ENCODE measurements around the gene SNX20.

The SNX20 gene

GRCh38 chr16:50704245-50704644, 23.1 kb upstream of the SNX20 start:
- no peak for DNase-seq

- no peak for DNase-seq
These were observed 21.6 kb upstream of the SNX20 start for GRCh38 chr16:50702725-50703124.

DNA sequence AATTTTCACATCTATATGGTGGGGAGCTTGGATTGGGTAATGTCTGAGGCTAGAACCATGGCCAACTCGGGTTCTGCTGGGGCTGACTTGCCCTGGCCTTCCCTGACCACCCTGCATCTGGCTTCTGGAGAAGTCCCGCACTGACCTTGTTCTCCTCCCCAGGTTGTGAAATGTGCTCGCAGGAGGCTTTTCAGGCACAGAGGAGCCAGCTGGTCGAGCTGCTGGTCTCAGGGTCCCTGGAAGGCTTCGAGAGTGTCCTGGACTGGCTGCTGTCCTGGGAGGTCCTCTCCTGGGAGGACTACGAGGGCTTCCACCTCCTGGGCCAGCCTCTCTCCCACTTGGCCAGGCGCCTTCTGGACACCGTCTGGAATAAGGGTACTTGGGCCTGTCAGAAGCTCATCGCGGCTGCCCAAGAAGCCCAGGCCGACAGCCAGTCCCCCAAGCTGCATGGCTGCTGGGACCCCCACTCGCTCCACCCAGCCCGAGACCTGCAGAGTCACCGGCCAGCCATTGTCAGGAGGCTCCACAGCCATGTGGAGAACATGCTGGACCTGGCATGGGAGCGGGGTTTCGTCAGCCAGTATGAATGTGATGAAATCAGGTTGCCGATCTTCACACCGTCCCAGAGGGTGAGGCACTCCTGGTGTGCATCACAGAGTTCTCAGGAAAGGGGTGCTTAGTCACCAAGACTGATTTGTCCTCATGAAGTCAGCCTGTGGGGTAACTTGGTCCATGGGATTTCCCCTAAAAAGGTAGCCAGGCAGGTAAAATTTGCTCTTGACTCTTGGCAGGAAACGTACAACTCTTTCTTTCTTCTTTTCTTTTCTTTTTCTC, 18.4 kb upstream of the SNX20 start:
- DNase-seq, result no peak

DNA sequence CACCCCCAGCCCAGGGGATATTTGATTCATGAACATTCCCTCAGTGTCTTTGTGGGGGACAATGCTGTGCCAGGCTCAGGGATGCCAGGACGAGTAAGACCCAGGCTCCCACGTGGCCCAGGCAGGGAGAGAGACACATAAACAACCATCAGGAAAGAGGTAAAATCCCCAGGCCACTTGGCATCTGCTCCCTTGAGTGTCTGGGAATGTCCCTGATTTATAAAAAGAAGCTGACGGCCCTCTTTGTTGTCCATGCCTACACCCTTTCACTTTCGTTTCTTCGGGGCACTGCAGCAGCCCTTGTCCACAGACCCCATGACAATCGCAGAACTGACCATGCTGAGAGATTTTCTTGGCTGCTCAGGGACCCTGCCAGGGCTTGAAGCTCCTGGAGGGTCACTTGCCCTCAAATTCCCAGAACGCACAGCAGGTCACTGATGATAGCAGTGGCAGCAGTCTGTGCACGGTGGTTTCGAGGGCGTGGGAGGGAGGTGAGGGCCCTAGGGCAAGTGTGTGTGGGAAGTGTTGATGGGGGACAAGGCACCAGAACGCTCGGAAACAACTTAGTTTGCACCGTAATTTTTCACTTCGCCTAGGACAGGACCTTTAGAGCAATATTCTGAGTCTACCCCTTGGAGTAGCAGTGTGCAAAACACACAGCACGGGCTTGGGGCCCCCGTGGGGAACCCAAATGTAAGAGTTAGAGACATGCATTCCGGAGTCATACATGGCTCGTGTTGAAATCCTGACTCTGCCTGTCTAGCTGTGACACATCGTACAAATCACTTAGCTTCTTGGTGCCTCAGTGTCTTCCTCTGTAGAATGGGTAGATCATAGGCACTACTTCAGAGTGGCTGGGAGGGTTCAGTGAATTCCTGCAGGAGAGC, 17.0 kb upstream of the SNX20 start:
- no peak for DNase-seq

GRCh38 chr16:50697421-50697715, 16.3 kb upstream of the SNX20 start:
- no peak for DNase-seq

- DNase-seq, result no peak
These were observed 15.7 kb upstream of the SNX20 start for GRCh38 chr16:50696575-50697420.

DNA sequence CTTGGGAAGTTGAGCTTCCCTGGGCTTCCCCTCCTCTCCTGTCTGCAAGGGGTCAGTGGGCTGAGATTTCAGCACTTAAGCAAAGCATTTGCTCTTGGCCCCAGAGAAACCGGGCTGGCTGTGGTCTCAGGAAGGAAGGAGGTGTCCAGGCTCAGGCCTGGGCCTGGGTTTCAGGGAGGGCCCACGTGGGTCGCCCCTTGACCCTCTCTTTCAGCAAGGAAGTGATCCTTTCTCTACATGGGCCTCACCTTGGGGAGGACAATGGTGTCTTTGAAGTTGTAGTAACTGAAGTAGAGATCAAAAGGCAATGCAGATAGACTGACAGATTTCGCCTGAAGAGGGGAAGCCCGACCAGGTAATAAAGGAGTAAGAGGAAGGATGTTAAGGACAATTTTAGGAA, 15.0 kb upstream of the SNX20 start:
- no peak for DNase-seq

DNA sequence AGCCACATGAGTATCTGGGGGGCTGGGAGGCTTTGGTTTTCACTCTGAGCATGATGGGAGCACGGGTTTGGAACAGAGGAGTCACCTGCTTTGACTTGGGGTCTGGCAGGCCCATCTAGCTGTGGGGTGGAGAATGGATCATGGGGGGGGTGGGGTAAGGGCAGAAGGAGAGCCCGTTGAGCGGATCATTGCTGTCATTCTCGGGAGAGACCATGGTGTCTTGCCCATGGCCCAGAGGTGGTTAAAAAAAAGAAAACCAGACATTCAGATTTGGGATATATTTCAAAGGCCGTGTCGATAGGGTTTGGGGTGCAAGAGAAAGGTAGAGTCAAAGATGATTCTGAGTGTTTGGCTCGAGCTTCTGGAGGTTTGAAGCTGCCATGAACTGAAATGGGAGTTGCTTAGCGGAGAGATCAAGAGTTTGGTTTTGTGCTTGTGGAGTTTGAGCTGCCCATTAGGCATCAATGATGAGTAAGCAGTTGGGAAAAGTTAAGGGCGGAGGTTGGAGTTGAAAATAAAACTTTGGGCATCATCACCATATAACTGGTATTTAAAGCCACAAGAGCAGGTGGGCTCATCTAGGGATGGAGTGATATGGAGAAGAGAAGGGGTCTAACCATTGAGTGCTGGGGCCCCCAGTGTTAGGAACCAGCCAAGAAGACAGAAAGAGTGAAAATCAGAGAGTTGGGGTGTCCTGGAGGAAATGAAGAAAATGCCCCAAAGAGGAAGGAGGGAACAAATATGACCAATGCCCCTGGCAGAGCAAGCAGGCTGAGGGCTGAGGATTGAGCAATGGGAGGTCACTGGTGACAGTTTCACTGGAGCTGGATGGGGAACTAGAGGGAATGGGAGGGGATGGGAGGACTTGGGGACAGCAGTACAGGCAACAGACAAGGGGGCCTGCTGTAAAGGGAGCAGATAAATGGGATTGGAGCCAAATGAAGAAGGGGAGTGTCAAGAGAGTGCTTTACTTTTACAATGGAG, 14.2 kb upstream of the SNX20 start:
- no peak for DNase-seq

DNA sequence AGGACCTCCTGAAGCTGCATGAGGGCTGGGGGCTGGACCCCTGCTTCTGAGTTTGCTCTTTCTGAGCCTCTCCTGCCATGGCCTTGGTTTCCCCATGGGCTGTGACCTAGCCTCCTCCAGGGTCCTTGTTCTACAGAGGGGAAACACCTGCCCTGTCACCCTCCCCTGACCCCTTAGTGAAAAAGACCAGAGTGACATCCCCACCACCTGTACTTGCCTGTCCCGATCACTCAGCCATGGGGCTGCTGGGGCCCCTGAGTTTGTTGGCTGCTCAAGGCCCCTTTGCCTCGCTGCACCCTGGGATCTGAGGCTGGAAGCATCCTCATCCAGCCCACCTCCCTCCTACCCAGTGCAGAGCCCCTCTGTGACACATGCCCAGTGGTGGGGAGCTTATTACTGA, 13.1 kb upstream of the SNX20 start:
- DNase-seq, result no peak

GRCh38 chr16:50692999-50693781, 12.1 kb upstream of the SNX20 start, which contains the start of gene NOD2:
Gene NOD2 (plus strand): TSS chr16:50693606. CDS start chr16:50699496, 5,890 bp downstream.
- no peak for DNase-seq

GRCh38 chr16:50692644-50692998, 11.5 kb upstream of the SNX20 start:
- DNase-seq, result no peak

DNA sequence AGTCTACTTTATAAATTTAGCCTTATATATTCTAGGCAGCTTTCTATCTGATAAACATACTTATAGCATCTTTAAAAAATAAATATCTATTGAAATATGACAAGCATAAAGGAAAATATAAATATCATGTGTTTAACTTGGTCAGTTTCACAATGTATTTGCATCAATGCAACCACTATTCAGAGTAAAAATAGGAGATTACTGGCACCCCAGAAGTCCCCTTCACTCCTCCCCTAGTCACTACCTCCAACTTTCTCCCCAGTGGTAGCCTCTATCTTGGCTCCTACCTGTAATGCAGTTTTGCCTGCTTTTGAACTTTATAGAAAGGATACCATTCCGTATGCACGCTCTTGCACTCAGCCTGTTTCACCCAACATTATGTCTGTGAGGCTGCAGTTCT, 9.1 kb upstream of the SNX20 start:
- no peak for DNase-seq

GRCh38 chr16:50688867-50689266, 7.8 kb upstream of the SNX20 start:
- no peak for DNase-seq

GRCh38 chr16:50688083-50688482, 7.0 kb upstream of the SNX20 start:
- DNase-seq, result no peak

DNA sequence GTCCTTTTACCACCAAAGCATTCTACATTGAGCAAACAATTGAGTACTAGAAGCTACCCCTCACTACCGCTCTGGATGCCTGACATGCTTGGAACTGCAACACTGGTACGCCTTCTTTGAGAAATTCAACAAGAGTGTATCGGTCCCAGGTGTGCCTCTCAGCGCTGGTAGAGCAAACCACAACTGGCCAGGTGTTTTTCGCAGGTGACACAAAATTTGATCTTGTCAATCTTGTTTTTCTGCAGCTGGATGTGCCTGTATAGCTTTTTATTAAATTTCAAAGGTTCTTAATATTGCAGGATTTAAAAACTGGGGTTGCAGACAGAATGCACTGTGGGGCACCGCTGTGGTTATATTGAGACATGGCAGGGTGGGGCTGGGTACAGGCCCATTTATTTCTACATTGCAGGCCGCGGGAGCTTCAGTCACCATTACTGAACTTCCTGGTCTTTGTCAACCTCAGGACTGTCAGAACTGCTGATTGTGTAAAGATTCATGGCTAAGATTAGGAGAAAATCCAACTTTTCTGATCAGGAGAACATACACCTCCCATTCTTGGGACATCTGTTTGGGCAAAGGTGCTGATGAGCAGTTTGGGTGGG, 4.5 kb upstream of the SNX20 start:
- no peak for DNase-seq

GRCh38 chr16:50684823-50685461, 3.8 kb upstream of the SNX20 start:
- DNase-seq, result no peak

- DNase-seq, result no peak
These were observed 2.7 kb upstream of the SNX20 start for GRCh38 chr16:50683689-50684374.

DNA sequence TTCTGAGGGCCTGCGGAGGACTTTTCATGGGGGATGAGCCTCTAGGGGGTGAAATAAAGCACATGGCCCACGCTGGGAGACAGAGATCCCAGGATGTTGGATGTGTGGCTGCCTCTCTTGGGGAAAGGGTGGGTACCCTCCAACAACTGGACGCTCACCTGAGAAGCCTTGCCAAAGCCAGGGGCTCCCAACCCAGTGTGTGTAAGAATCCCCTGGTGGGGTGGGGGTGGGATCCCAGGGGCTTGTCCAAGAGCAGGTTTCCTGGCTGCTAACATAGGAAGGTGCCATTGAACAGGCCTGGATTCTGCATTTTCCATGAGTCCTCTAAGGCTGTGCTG, 587 bp downstream of the SNX20 start:
- no peak for DNase-seq

- no peak for DNase-seq
These were observed 1.2 kb downstream of the SNX20 start for GRCh38 chr16:50679676-50680555.
